PC-9 (cell line): Measurements from ENCODE around the gene RNLS. TPM values are rescaled to one million over a fixed set of nuclear protein-coding genes. Genes with fewer than 3 reads are reported as not detected.
A peak's percentile ranks its signal among the peaks of the same experiment; 100 is the strongest.

Experiments used
- BruUV-seq: library from RNA; stranded (reverse); fragments of 400-500 nt; replicated peaks from 2 replicates; lab custom pipeline; 2021; lab: Mats Ljungman, UMichigan
- CTCF ChIA-PET: fragments of 300-600 bp; sonication (Branson Sonifier 250); formaldehyde crosslinking; loops from one replicate; lab custom pipeline; 2022; ENCODE audit warnings: antibody characterized with exemption; lab: Charles Lee
- POLR2A ChIA-PET: fragments of 300-600 bp; sonication (Branson Sonifier 250); formaldehyde crosslinking; loops from one replicate; lab custom pipeline; 2022; ENCODE audit warnings: antibody characterized with exemption; ENCODE audit not compliant: unreplicated experiment; lab: Charles Lee
- DNase-seq, 2 experiments: peaks; one replicate each; pipeline versions ENCODE4 v3.0.0 to v3.0.0-alpha.2; 2015 to 2022; ENCODE audit warnings: mixed read lengths in 1 of 2
- H2AFZ ChIP-seq: fragments of 200-600 bp; sonication (generic); 2 replicates; pipeline ENCODE4 v1.8.1; 2017; ENCODE audit warnings: antibody characterized with exemption
- H3F3A ChIP-seq: fragments of 200-600 bp; sonication (generic); 2 replicates; pipeline ENCODE4 v1.8.1; 2017; ENCODE audit warnings: antibody characterized with exemption, mild to moderate bottlenecking, low read depth; ENCODE audit not compliant: insufficient read depth
- H3K27ac ChIP-seq: fragments of 200-600 bp; sonication (generic); 2 replicates; pipeline ENCODE4 v1.6.1; 2016; ENCODE audit warnings: mixed run types
- H3K27me3 ChIP-seq: fragments of 200-600 bp; sonication (generic); 2 replicates; pipeline ENCODE4 v1.6.1; 2016; ENCODE audit warnings: low read depth, mixed run types; ENCODE audit not compliant: insufficient read depth
- H3K36me3 ChIP-seq: fragments of 200-600 bp; sonication (generic); 2 replicates; pipeline ENCODE4 v1.6.1; 2016; ENCODE audit warnings: low read depth, mixed run types
- H3K4me1 ChIP-seq: fragments of 200-600 bp; sonication (generic); replicated peaks from 2 replicates; pipeline ENCODE4 v1.6.1; 2016; ENCODE audit warnings: mixed run types; ENCODE audit not compliant: insufficient read depth
- H3K4me2 ChIP-seq: fragments of 200-600 bp; sonication (generic); 2 replicates; pipeline ENCODE4 v1.6.1; 2017; ENCODE audit warnings: mixed run types
- H3K4me3 ChIP-seq: fragments of 200-600 bp; sonication (generic); 2 replicates; pipeline ENCODE4 v1.6.1; 2016; ENCODE audit warnings: mixed run types
- H3K79me2 ChIP-seq: fragments of 200-600 bp; sonication (generic); 2 replicates; pipeline ENCODE4 v1.6.1; 2017; ENCODE audit warnings: low read depth, mixed run types
- H3K9me2 ChIP-seq: fragments of 200-600 bp; sonication (generic); 2 replicates; pipeline ENCODE4 v1.8.1; 2017; ENCODE audit warnings: mild to moderate bottlenecking; ENCODE audit not compliant: insufficient read depth
- H3K9me3 ChIP-seq: fragments of 200-600 bp; sonication (generic); 2 replicates; pipeline ENCODE4 v1.8.1; 2016; ENCODE audit warnings: low read depth; ENCODE audit not compliant: insufficient read depth
- H4K20me1 ChIP-seq: fragments of 200-600 bp; sonication (generic); 2 replicates; pipeline ENCODE4 v1.8.1; 2017; ENCODE audit not compliant: insufficient read depth
- EZH2 ChIP-seq: fragments of 200-600 bp; sonication (generic); IDR thresholded peaks from 2 replicates; pipeline ENCODE4 v1.8.0; 2017; ENCODE audit warnings: antibody characterized with exemption, low read depth
- intact Hi-C: fragments of 100-400 bp; cut with micrococcal nuclease; formaldehyde crosslinking; loops from one replicate; pipeline ENCODE4 v1.10.0; 2022; ENCODE audit not compliant: unreplicated experiment
- total RNA-seq: library from RNA; stranded (reverse); gene quantifications from 2 replicates; pipeline ENCODE4 v1.2.3, GENCODE V29; 2021
- TF ChIP-seq, protein P1 (sequence below): fragments of 200-600 bp; sonication (generic); conservative IDR thresholded peaks from 2 replicates; pipeline ENCODE4 v1.6.1; 2017; ENCODE audit warnings: mixed run types, antibody characterized with exemption, mild to moderate bottlenecking, moderate library complexity

RNLS gene
- total RNA-seq, 1 experiment from 2014 or later = not detected

DNA sequence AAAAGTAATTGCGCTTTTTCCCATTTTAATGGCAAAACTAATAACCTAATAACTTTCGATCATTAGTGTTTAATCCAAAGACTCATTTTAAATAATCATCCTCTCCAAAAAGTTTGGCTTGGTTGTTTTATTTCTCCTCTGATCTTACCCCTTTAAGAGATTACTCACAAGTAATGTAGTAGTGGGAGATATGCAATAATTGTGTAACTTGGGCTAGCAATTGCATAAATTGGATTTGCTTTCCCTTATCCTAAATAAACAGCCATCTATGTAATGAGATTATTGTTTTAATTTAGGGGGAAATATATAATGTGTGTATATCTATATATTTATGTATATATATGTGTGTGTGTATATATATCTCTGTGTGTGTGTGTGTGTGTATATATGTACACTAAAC, 82.5 kb downstream of the RNLS start:
- Histone ChIP-seq H3K9me2 (no peaks in the 10 kb centered on the region), H3F3A (peaks cover 15% of the 10 kb centered on the region), H3K27me3 (no peaks in the 10 kb centered on the region), H3K4me3 (no peak overlapping the region), H4K20me1 (no peaks in the 10 kb centered on the region), H2AFZ (no peak overlapping the region), H3K4me2 (peak overlapping the region; percentile 44), H3K79me2 (no peaks in the 10 kb centered on the region), H3K9me3 (no peaks in the 10 kb centered on the region), H3K36me3 (no peaks in the 10 kb centered on the region), H3K4me1 (peaks cover 19% of the 10 kb centered on the region), H3K27ac (peak overlapping the region; percentile 49)
- TF ChIP-seq EZH2 = no peak
- TF ChIP-seq, protein P1, sequence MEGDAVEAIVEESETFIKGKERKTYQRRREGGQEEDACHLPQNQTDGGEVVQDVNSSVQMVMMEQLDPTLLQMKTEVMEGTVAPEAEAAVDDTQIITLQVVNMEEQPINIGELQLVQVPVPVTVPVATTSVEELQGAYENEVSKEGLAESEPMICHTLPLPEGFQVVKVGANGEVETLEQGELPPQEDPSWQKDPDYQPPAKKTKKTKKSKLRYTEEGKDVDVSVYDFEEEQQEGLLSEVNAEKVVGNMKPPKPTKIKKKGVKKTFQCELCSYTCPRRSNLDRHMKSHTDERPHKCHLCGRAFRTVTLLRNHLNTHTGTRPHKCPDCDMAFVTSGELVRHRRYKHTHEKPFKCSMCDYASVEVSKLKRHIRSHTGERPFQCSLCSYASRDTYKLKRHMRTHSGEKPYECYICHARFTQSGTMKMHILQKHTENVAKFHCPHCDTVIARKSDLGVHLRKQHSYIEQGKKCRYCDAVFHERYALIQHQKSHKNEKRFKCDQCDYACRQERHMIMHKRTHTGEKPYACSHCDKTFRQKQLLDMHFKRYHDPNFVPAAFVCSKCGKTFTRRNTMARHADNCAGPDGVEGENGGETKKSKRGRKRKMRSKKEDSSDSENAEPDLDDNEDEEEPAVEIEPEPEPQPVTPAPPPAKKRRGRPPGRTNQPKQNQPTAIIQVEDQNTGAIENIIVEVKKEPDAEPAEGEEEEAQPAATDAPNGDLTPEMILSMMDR = no peak
- intact Hi-C loops = no loop called here
- CTCF ChIA-PET = no interaction called here
- BruUV-seq = no TSS peak
- POLR2A ChIA-PET = no interaction called here
- DNase-seq = no peak

DNA sequence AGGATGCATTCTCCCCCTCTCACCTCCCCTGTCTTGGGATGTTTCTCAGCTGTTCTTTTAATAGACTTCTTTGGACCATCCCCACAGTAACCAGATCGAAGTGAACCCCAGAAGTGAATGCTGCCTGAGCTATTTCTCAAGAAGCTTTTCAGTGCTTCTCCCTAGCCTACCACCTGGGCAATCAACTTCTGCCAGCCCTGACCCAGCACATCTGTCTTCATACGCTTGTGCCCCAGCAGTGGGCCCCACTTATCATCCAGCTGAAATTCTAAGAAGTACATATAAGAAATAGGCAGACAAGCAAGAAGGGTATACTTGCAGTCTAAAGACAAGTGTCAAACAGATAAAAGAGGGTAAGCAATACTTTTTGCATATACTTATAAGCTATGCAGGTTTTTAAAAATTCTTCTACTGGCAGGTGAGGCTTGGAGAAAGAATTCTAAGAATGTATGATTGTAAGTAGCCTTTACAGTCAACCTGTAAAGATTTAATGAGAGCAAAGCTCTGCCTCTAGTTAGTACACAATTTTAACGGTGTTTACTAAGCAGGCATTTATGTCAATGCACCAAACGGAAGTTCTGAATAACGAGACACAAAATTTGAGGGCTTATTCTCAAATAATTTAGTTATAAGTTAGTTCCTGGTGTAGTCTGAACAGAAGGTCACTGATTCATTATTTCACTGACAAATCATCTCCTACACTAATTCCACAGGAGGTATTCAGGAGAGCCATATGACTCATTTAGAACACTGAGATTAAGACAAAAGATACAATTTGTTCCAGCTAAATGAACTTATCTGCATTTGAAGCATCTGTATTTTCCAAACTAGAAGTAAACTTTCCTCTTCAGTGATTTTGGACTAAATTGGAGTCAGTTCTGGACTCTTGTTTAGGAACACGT, 83.3 kb downstream of the RNLS start:
- Histone ChIP-seq H3K4me1 (peaks cover 19% of the 10 kb centered on the region), H3K36me3 (no peaks in the 10 kb centered on the region), H3K27me3 (no peaks in the 10 kb centered on the region), H3K4me2 (peak overlapping the region; percentile 44), H4K20me1 (no peaks in the 10 kb centered on the region), H2AFZ (peak overlapping the region; percentile 2; the same call in 1 of the 2 replicates), H3F3A (peaks cover 15% of the 10 kb centered on the region), H3K9me2 (no peaks in the 10 kb centered on the region), H3K4me3 (no peak overlapping the region), H3K79me2 (no peaks in the 10 kb centered on the region), H3K27ac (peak overlapping the region; percentile 49), H3K9me3 (no peaks in the 10 kb centered on the region)
- peak; percentile 1 to 76 for DNase-seq
- CTCF ChIA-PET = no interaction called here
- no peak for TF ChIP-seq EZH2
- TF ChIP-seq, protein P1 = no peak
- POLR2A ChIA-PET = no interaction called here
- no TSS peak for BruUV-seq
- intact Hi-C loops = no loop called here

DNA sequence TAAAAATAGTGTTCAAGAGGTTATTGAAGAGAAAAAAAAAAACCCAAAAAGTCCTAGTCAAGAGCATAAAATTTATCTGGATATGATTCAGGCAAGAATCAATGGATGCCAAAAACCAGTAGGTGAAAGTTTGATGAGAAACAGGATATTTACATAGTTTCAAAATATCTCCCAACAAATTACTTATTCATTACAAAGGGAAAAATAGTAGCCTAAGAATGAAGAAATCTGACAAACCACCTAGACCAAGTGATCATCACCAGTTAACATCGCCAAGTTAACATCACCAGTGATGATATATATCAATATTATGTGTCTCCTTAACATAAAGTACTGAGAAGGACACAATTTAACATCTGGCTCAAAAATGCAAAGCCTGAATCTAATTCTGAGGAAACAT, 85.2 kb downstream of the RNLS start:
- H3K36me3 ChIP-seq = no peaks in the 10 kb centered on the region
- CTCF ChIA-PET = no interaction called here
- TF ChIP-seq, protein P1 = no peak
- no peak for TF ChIP-seq EZH2

More for the DNA sequence above, 85.2 kb downstream of the RNLS start:
- H3K9me2 ChIP-seq = no peaks in the 10 kb centered on the region
- no peak overlapping the region for H3K27ac ChIP-seq
- H3K4me3 ChIP-seq = no peak overlapping the region
- H3K9me3 ChIP-seq = no peaks in the 10 kb centered on the region
- intact Hi-C loops = no loop called here
- H3F3A ChIP-seq = peaks cover 15% of the 10 kb centered on the region
- H3K4me1 ChIP-seq = peaks cover 19% of the 10 kb centered on the region
- no peak for DNase-seq
- H3K79me2 ChIP-seq = no peaks in the 10 kb centered on the region
- H2AFZ ChIP-seq = no peak overlapping the region
- no peak overlapping the region for H3K4me2 ChIP-seq
- POLR2A ChIA-PET = no interaction called here
- no peaks in the 10 kb centered on the region for H4K20me1 ChIP-seq
- no peaks in the 10 kb centered on the region for H3K27me3 ChIP-seq
- BruUV-seq = no TSS peak
